GM19324 (cell line): ENCODE data around the gene OR2F2.

Experiments used
- ATAC-seq: cut with Tn5 transposase; IDR thresholded peaks from one replicate; pipeline ENCODE4 v1.9.1; 2021; ENCODE audit warnings: mild to moderate bottlenecking, moderate library complexity; ENCODE audit not compliant: unreplicated experiment, low FRiP score

Gene OR2F2

DNA sequence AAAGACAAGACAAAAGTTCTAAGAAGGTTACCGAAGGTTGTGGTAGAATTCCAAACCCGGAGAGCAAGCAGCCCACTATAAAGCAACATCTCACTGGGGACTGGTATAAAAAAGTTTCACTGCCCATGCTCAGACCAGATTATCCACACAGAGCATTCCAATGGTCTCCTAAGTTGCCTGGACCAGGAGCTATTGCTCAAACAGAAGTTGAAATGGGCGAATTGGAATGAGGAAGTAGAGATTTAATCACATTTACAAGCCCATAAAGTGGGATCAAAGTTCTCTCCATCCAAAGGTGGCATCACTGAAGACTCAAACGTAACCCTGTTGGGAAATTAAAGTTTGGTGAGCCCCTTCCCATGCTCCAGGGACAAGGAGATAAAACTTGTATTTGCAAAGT is 39.4 kb downstream of the OR2F2 start:
- no peak for ATAC-seq

DNA sequence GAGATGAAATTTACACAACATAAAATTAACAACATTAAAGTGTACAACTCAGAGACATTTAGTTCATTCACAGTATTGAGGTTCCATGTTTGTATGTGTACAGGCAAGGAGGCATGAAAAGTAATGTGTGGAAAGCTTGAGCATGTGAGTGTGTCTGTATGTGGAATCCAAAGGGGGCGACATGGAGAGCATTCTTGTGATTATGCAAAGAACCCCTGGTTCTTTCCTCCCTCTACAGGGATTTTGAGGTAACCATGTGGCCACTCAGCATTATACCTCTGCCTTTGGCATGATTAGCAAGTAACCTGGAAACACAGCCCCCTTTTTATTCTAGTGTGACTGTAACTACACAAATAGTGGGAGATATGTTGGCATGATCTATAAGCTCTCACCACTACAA is 40.6 kb downstream of the OR2F2 start:
- ATAC-seq = no peak

DNA sequence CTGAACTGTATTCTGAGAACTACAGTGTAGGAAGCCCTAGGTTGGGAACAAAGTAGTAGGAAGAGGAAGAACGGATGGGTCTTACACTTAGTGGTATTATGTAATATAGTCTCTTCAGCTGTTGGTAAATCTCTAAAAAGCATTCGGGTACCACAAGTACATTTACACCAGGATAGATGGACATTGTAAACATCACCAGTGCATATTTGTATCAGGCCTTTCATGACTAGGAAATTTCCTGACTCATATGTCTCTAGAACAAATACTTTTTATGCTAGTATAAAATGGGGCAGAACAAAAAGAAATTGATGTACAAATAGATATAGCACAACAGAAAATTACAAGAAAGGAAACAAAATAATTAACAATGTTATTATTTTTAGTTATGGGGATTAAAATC is 43.6 kb downstream of the OR2F2 start:
- no peak for ATAC-seq

DNA sequence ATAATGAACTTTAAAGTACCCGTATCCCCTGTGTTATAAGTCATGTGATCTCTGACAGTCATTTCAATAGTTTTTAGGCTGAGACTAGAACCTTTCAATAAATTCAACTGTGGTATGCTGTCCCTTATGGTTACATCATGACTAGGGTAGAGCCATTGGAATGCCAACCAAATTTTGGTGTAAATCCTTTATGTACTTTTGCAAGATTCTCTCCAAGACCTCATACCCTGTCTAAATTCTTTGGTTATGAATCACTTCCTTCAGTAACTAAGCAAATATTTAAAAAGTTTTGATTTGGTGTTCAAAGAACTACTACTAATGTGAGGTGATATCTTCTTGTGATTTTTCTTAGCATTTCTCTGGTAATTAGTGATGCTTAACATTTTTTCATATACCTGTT is 44.3 kb downstream of the OR2F2 start:
- ATAC-seq = no peak

DNA sequence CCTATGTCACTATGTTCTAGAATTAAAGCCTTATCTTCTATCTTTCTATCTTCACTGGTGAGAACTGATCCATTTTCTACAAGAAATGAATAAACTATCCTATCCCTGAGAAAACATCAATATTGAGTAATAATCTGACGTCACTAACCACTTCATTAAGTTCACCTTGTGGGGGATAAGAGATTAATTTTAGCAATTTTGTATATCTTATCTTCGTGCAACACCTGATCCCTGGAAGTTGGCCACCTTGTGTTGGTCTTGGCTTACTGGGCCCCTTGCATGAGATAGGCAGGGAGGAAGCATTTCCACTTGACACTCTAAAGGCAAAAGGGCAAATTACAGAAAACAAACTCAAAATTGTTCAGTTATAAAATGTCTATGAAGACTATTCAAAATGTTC is 45.0 kb downstream of the OR2F2 start:
- no peak for ATAC-seq

DNA sequence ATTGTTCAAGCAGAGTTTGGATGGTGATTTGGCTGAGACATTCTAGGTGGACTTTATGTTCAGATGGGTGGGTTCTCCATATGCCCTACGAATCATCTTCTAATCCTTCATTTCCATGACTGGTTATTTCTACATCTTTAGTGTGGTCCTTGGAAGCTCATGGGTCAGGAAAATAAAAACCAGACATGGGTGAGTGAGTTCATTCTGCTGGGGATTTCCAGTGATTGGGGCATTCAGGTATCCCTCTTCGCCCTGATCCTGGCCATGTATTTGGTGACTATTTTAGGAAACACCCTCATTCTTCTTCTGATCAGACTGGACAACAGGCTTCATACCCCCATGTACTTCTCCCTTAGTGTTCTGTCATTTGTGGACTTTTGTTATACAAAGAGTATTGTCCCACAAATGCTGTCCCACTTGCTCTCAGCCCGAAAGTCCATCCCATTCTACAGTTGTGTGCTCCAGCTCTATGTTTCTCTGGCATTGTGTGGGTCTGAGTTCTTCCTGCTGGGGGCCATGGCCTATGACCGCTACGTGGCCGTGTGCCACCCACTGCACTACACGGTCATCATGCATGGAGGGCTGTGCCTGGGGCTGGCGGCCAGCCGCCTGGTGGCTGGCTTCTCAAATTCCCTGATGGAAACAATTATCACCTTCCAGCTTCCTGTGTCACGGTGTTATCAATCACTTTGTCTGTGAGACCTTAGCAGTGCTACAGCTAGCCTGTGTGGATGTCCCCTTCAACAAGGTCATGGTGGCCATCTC is 45.9 kb downstream of the OR2F2 start:
- ATAC-seq = no peak

DNA sequence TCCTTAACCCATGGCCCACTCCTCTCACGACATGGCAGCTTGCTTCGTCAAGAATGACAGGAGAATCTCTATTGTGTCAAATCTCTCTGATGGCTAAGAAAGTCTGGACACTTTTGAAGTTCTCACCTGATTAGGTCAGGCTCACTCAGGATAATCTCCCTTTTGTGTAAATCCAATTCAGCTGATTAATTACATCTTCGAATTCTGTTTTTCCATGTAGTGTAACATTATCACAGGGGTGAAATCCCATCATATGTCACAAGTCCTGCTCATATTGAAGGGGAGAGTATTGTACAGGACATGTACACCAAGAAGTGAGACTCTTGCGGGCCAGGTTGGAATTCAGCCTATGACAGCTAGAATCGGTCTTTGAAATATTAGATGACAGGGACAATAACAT is 48.9 kb downstream of the OR2F2 start:
- no peak for ATAC-seq
